ENCODE measurements around the gene TBXAS1. TPM values are rescaled to one million over a fixed set of nuclear protein-coding genes. Genes with fewer than 3 reads are reported as not detected.

Gene TBXAS1
- total and polyA plus RNA-seq, 11 donors, result 2.0 to 32.0 (median 4.7) TPM

- Histone ChIP-seq H3K27ac (no peak overlapping the region), H3K36me3 (peaks cover 0 to 6% (median 0%) of the 10 kb centered on the region in 9 donors), H3K27me3 (peaks cover 0 to 4% (median 0%) of the 10 kb centered on the region in 9 donors), H3K4me1 (peaks cover 0 to 11% (median 0%) of the 10 kb centered on the region in 12 donors), H3K4me3 (no peak overlapping the region), H3K9me3 (peaks cover 0 to 17% (median 2%) of the 10 kb centered on the region in 12 donors)
- WGBS, 4 donors, result 75 to 87% (median 79%) methylated on average over 6 of the region's 6 CpGs
- TF ChIP-seq POLR2A (IDR thresholded peaks at IDR 0.05), result no peak
- TF ChIP-seq, protein P1, sequence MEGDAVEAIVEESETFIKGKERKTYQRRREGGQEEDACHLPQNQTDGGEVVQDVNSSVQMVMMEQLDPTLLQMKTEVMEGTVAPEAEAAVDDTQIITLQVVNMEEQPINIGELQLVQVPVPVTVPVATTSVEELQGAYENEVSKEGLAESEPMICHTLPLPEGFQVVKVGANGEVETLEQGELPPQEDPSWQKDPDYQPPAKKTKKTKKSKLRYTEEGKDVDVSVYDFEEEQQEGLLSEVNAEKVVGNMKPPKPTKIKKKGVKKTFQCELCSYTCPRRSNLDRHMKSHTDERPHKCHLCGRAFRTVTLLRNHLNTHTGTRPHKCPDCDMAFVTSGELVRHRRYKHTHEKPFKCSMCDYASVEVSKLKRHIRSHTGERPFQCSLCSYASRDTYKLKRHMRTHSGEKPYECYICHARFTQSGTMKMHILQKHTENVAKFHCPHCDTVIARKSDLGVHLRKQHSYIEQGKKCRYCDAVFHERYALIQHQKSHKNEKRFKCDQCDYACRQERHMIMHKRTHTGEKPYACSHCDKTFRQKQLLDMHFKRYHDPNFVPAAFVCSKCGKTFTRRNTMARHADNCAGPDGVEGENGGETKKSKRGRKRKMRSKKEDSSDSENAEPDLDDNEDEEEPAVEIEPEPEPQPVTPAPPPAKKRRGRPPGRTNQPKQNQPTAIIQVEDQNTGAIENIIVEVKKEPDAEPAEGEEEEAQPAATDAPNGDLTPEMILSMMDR (IDR thresholded peaks at IDR 0.05), result no peak
- DNase-seq (no peak), ATAC-seq (no peak)
- intact Hi-C loops (cut with DNase I), result no loop called here
These were observed 113.6 kb downstream of the TBXAS1 start for GRCh38 chr7:139942636-139943035.

- Histone ChIP-seq H3K27me3 (peaks cover 0 to 4% (median 0%) of the 10 kb centered on the region in 9 donors), H3K4me1 (peaks cover 0 to 3% (median 0%) of the 10 kb centered on the region in 12 donors), H3K4me3 (no peak overlapping the region), H3K36me3 (peaks cover 0 to 6% (median 0%) of the 10 kb centered on the region in 9 donors), H3K27ac (no peak overlapping the region), H3K9me3 (peaks cover 0 to 21% (median 2%) of the 10 kb centered on the region in 12 donors)
- intact Hi-C loops (cut with DNase I), result no loop called here
- WGBS, 4 donors, result 85 to 95% (median 89%) methylated on average over 4 of the region's 4 CpGs
- no peak for TF ChIP-seq POLR2A (IDR thresholded peaks at IDR 0.05)
- TF ChIP-seq, protein P1 (IDR thresholded peaks at IDR 0.05), result no peak
- no peak for ATAC-seq
- no peak for DNase-seq
These were observed 114.3 kb downstream of the TBXAS1 start for GRCh38 chr7:139943401-139943800.

GRCh38 chr7:139944248-139944647, 115.2 kb downstream of the TBXAS1 start:
- no peaks in the 10 kb centered on the region for H3K36me3 ChIP-seq
- no peak for TF ChIP-seq POLR2A (IDR thresholded peaks at IDR 0.05)
- TF ChIP-seq, protein P1 (IDR thresholded peaks at IDR 0.05), result no peak
- peaks cover 0 to 21% (median 2%) of the 10 kb centered on the region in 12 donors for H3K9me3 ChIP-seq
- no peaks in the 10 kb centered on the region for H3K4me1 ChIP-seq
- no peak for DNase-seq
- ATAC-seq, result no peak
- no peak overlapping the region for H3K4me3 ChIP-seq
- H3K27ac ChIP-seq, result no peak overlapping the region
- H3K27me3 ChIP-seq, result peaks cover 0 to 4% (median 0%) of the 10 kb centered on the region in 9 donors
- intact Hi-C loops (cut with DNase I), result no loop called here
- WGBS, 4 donors, result 89 to 92% (median 90%) methylated on average over 3 of the region's 3 CpGs

- DNase-seq (no peak), ATAC-seq (no peak)
- H3K27ac ChIP-seq, result no peak overlapping the region
- H3K9me3 ChIP-seq, result peaks cover 0 to 21% (median 2%) of the 10 kb centered on the region in 12 donors
- TF ChIP-seq, protein P1 (IDR thresholded peaks at IDR 0.05), result no peak
- TF ChIP-seq POLR2A (IDR thresholded peaks at IDR 0.05), result no peak
- 42 to 70% (median 44%) methylated on average over 2 of the region's 2 CpGs for WGBS, 4 donors
- no peaks in the 10 kb centered on the region for H3K4me1 ChIP-seq
- intact Hi-C loops (cut with DNase I), result no loop called here
- H3K4me3 ChIP-seq, result no peak overlapping the region
- H3K27me3 ChIP-seq, result peaks cover 0 to 4% (median 0%) of the 10 kb centered on the region in 9 donors
- H3K36me3 ChIP-seq, result no peaks in the 10 kb centered on the region
These were observed 117.5 kb downstream of the TBXAS1 start for GRCh38 chr7:139946533-139946932.

All from heart left ventricle (tissue), 16 donors.